ENCODE measurements around the gene PDE1C. TPM values are rescaled to one million over a fixed set of nuclear protein-coding genes. Genes with fewer than 3 reads are reported as not detected.
A peak's percentile ranks its signal among the peaks of the same experiment; 100 is the strongest.
"Not testable (repeated sequence)": the region's sequence is repeated elsewhere in the genome, so short reads cannot be mapped to it uniquely, and the experiment has no call there.

The PDE1C gene
- total RNA-seq, 2 donors from 2014 or later = 2.1 to 4.0 TPM

- intact Hi-C loops (cut with DNase I, micrococcal nuclease) = no loop called here
- ATAC-seq = no peak
- DNase-seq = no peak
These were observed 7.6 kb upstream of the PDE1C start for GRCh38 chr7:32077806-32078205.

DNA sequence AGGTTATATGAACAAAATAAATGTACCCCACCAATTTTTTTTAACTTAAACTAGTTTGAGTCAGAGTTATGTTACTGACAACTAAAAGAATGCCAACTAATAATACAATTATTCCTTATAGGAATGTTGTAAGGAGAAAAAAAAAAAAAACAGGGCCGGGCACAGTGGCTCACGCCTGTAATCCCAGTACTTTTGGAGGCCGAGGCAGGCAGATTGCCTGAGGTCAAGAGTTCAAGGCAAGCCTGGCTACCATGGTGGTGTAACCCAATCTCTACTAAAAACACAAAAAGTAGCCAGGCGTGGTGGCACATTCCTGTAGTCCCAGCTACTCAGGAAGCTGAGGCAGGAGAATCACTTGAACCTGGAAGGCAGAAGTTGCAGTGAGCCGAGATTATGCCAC, 6.6 kb upstream of the PDE1C start:
- DNase-seq; intact Hi-C loops (cut with DNase I, micrococcal nuclease); ATAC-seq: not testable (repeated sequence)

DNA sequence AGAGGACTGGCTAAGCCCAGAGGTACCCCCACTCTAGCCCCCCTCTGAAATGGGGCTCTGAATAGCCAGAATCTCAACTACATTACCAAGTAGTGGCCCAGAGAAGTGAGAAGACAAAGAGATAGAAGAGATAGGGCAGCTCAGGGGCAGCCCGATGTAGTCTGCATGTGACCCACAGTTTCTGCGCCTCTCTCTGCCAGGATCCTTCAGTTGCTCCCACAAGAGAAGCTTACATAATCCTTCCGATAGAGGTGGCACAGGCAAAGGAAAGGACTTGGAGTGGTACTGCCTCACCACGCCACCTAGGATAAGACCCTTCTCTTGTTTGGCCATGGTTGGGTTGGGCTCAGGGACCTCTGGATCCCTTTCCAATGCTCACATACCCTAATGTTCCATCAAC, 5.4 kb upstream of the PDE1C start:
- no peak for ATAC-seq
- intact Hi-C loops (cut with DNase I, micrococcal nuclease) = no loop called here
- no peak for DNase-seq

DNA sequence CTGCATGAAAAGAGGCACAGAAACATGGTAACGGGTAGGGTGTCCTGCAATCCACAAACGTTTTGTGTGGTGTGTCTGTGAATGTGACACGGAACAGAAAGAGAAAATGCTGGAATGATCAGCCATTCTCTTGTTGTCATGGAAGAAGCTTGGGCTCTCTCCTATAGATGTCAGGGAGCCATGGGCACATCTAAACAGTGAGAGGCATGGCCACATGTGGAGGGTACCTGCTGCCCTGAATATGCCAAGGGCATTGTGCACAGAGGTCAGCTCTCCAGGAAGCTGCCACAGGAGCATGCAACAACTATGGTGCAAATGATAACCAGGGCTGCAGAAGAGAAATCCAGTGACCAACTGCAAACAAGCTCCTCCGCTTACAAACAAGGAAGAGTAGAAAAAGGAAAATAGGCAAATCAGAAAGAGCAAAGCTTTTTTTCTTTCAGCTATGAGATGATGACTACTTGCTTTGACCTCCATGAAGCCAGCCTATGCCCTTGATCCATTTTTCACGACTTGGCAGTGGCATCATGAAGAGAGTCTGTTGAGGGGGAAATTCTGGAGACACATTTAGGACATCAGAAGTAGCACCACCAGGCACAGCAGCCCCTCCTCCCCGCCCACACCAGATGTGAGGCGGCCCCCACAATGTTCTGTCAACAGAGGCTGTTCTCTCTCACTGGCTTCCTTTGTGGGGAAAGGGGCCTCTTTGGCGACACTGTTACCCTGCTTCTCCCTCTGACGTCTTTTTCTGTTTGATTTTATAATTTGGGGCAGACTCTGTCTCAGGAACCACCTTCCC, 4.8 kb upstream of the PDE1C start:
- DNase-seq (no peak), ATAC-seq (no peak)
- intact Hi-C loops (cut with DNase I, micrococcal nuclease) = no loop called here

DNA sequence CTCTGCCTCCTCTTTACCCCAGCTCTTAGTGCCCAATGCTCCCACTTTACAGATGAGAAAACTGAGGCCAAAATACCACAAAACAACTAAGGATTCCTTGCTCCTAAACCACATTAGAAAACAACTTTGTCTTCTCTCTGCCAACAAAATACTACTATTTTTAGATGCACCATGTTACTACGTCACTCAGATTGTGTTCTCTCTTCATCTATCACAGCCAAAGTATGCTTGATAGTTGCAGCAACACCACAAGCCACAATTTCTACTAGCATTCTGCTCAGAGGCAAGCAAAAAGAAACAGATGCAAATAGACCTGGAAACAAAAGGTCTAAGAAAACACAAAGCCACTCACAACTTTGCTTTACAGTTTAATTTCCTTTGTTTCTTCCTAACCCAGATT, 3.3 kb upstream of the PDE1C start:
- ATAC-seq (no peak), DNase-seq (no peak)
- intact Hi-C loops (cut with DNase I, micrococcal nuclease) = no loop called here

DNA sequence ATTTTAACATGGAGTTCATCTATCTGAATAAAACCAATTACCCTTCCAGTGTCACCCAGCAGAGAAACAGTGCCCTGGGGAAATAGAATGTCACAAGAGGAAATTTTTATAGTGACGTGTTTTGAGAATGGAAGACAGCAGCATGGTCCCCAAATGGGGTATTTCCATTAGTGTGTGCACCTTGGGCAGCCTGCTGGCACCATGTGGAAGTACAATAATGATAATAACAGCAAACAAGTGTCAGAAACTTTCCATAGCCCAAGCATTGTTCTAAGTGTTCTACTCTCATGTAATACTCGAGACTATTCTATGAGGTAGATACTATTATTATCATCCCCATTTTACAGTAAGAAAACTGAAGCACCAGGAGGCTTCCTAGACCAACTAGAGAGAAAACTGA, 2.2 kb upstream of the PDE1C start:
- ATAC-seq (no peak), DNase-seq (no peak)
- intact Hi-C loops (cut with DNase I, micrococcal nuclease) = no loop called here

DNA sequence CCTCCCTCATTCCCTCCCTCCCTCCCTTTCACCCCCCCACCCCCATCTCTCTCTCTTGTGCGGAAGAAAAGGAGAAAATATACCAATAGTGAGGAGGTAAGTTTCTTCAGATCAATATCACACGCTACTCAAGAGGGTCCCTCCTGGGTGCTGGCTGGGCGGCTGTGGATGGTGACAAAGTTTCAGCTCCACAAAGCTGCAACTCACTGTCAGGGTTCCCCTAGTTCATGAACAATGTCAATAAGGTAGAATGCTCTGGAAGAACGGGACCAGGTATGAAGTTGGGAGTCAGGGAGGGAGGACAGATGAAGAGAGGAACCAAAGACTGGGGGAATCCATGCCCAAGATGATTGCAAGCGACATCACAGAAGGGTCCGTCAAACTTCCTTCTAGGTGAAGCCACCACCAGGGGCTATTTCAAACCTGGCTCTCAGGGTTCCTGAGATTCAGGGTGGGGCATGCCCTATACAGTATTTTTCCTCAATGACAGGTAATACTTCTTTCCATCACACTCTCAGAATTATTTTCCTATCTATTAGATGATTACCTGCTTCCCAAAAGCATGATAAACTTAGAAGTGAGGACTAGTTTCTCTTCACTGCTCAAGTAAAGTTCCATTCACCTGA, 1.4 kb upstream of the PDE1C start:
- DNase-seq (no peak), ATAC-seq (no peak)
- intact Hi-C loops (cut with DNase I, micrococcal nuclease) = no loop called here

- DNase-seq = no peak
- intact Hi-C loops (cut with DNase I, micrococcal nuclease) = no loop called here
- ATAC-seq = no peak
These were observed 179 bp downstream of the PDE1C start for GRCh38 chr7:32070051-32070405.

GRCh38 chr7:32069116-32069650, 1.0 kb downstream of the PDE1C start:
- DNase-seq = no peak
- intact Hi-C loops (cut with DNase I, micrococcal nuclease) = no loop called here
- ATAC-seq = no peak

- no peak for ATAC-seq
- no peak for DNase-seq
- intact Hi-C loops (cut with DNase I, micrococcal nuclease) = no loop called here
These were observed 1.7 kb downstream of the PDE1C start for GRCh38 chr7:32068411-32069101.

- no peak for ATAC-seq
- intact Hi-C loops (cut with DNase I, micrococcal nuclease) = no loop called here
- DNase-seq = no peak
These were observed 3.8 kb downstream of the PDE1C start for GRCh38 chr7:32066441-32066840.

DNA sequence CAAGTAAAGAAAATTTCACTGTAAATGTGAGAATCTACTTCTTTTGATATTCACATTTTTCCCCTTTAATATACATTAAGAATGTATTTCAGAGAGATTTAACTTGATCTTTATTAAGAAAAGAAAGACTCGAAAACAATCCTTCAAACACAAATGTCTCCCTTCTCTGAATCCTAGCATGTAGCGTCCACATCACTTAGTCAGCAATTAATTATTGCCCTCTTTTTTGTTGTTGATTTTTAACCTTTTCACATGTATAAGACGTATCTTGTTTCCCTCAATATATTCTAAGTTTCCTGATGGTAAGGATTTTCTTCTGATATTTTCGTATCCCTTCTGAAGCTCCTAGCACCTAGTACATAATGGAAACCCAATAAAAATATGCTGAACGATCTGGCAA, 6.6 kb downstream of the PDE1C start:
- ATAC-seq (no peak), DNase-seq (no peak)
- intact Hi-C loops (cut with DNase I, micrococcal nuclease) = no loop called here

GRCh38 chr7:32062150-32062549, 8.1 kb downstream of the PDE1C start:
- intact Hi-C loops (cut with DNase I, micrococcal nuclease) = no loop called here
- ATAC-seq (peak; percentile 26), DNase-seq (peak in 1 of 2 donors; percentile 66)

- intact Hi-C loops (cut with DNase I, micrococcal nuclease) = no loop called here
- no peak for ATAC-seq
These were observed 8.9 kb downstream of the PDE1C start for GRCh38 chr7:32061346-32061745.

DNA sequence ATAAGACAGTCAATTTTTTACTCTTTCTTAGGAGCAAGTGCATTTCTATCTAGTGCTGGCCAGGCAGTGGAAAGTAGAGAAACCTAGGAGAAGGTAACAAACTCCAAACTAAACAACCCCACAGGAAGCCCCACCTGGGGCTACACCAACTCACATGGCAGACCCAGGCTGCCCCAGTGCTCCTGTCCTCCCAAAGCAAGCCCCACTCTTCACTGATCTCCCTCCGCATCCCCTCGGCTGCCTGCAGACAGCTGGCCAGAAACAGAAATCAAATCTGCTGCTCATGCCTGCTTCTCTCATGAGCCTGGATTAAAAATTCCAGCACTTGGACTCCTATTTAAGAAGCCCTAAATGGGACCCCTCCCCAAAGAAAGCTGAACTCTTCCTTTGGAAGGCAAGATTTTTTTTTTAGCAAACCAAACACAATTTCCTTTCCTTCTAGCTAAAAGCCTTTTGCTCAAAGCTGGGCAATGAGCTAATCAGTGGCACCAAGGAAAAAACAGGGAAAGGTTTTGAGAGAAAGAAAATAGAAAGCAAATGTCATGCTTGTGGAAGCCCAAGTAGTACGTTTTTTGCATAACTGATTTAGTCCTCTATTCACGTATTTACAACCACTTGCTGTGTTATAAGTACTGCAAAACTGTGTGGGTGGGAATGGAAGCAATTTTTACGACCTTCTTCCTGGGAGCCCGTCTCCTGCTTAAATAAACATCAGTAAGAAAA, 10.8 kb downstream of the PDE1C start:
- intact Hi-C loops (cut with DNase I, micrococcal nuclease) = no loop called here
- ATAC-seq (peak; percentile 54), DNase-seq (no peak)

More at GRCh38 chr7:32061346-32061745, 8.9 kb downstream of the PDE1C start:
- no peak for DNase-seq

DNA sequence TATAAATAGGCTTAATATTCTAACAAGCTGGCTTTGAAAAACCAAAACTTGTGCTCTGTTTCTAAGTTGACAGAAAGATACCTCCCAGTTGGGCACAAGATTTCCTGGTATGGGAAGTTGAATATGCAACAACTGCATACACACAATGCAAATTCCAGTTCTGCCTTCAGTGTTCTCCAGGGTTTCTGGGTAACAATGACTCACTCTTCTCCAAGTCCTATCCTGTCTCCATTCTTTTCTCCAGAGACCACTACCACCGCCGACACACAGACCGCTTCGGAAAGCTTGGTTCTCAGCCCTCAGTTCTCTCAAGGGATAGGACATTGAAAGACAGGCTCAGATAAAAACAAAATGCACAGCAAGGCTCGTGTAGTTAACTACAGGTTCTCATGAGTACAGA, 12.2 kb downstream of the PDE1C start:
- no peak for ATAC-seq
- DNase-seq = no peak
- intact Hi-C loops (cut with DNase I, micrococcal nuclease) = no loop called here

- ATAC-seq = no peak
- DNase-seq = no peak
- intact Hi-C loops (cut with DNase I, micrococcal nuclease) = no loop called here
These were observed 13.4 kb downstream of the PDE1C start for GRCh38 chr7:32056767-32057166.

DNA sequence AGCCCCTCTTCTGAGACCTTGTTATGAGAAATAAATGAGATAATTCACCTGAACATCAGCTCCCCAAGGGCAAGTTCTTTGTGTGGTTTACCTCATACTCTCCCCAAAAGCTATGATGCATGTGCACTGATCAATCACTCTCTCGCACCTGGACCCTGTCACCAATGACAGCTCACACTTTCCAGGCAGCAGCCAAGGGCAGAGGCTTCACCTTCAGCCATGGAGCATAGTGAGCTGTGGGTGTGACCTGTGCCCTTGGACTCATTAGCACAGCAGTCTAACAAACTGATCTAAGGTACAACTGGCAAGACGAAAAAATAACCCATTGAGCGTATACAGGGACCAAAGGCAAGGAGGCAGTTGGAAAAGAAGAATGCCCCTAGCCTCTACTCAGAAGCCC, 17.0 kb downstream of the PDE1C start:
- intact Hi-C loops (cut with DNase I, micrococcal nuclease) = no loop called here
- DNase-seq (no peak), ATAC-seq (no peak)

- ATAC-seq (no peak), DNase-seq (no peak)
- intact Hi-C loops (cut with DNase I, micrococcal nuclease) = no loop called here
These were observed 19.1 kb downstream of the PDE1C start for GRCh38 chr7:32051128-32051527.

Measured in left colon (tissue), 2 donors.